Measurements from ENCODE around the gene DNAJC17. TPM values are rescaled to one million over a fixed set of nuclear protein-coding genes. Genes with fewer than 3 reads are reported as not detected.

DNAJC17 gene
- total and polyA plus RNA-seq, 2 of the 13 experiments (the other 11 are each of a cell fraction or from before 2014, with no cell fraction given): 22.2 to 26.5 TPM

GRCh38 chr15:40807028-40807887 lies at the start of gene DNAJC17, which contains the start of gene ZFYVE19 (continued):
- TF ChIP-seq HIC2 (CRISPR knock-in tag; IDR thresholded peaks at IDR 0.05; ENCODE audit: low read depth) (peak; percentile 49; the same call in 1 of the 2 replicates), LBX2 (CRISPR knock-in tag; IDR thresholded peaks at IDR 0.05; ENCODE audit: borderline replicate concordance) (peak; percentile 58; the same call in 1 of the 2 replicates), ZNF510 (CRISPR knock-in tag; IDR thresholded peaks at IDR 0.05; ENCODE audit: low read depth) (no peak), CREB1 (IDR thresholded peaks at IDR 0.05) (peak; percentile 75), CREB1 (CRISPR knock-in tag; IDR thresholded peaks at IDR 0.05) (peak; percentile 93), ZBTB20 (CRISPR knock-in tag; IDR thresholded peaks at IDR 0.05; ENCODE audit: borderline replicate concordance, low read depth) (0 out of 2 replicates have a peak, but pooled peaks have one; percentile 27), HOXA5 (CRISPR knock-in tag; IDR thresholded peaks at IDR 0.05) (0 out of 2 replicates have a peak, but pooled peaks have one; percentile 46), YY1 (IDR thresholded peaks at IDR 0.05; ENCODE audit: insufficient read depth, insufficient replicate concordance, low read depth, low read length) (peak; percentile 83), ZNF354B (CRISPR knock-in tag; IDR thresholded peaks at IDR 0.05) (0 out of 2 replicates have a peak, but pooled peaks have one; percentile 66), ZNF432 (CRISPR knock-in tag; IDR thresholded peaks at IDR 0.05; ENCODE audit: borderline replicate concordance) (no peak), NKX3-1 (CRISPR knock-in tag; IDR thresholded peaks at IDR 0.05) (no peak), MXD3 (CRISPR knock-in tag; IDR thresholded peaks at IDR 0.05) (no peak), NCOA5 (CRISPR knock-in tag; IDR thresholded peaks at IDR 0.05) (no peak), HMGA1 (CRISPR knock-in tag; conservative IDR thresholded peaks at IDR 0.05) (no peak), ZNF142 (CRISPR knock-in tag; IDR thresholded peaks at IDR 0.05) (no peak)
- TF ChIP-seq, protein P1, sequence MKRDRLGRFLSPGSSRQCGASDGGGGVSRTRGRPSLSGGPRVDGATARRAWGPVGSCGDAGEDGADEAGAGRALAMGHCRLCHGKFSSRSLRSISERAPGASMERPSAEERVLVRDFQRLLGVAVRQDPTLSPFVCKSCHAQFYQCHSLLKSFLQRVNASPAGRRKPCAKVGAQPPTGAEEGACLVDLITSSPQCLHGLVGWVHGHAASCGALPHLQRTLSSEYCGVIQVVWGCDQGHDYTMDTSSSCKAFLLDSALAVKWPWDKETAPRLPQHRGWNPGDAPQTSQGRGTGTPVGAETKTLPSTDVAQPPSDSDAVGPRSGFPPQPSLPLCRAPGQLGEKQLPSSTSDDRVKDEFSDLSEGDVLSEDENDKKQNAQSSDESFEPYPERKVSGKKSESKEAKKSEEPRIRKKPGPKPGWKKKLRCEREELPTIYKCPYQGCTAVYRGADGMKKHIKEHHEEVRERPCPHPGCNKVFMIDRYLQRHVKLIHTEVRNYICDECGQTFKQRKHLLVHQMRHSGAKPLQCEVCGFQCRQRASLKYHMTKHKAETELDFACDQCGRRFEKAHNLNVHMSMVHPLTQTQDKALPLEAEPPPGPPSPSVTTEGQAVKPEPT (CRISPR knock-in tag; IDR thresholded peaks at IDR 0.05; ENCODE audit: low read depth): peak; percentile 58; the same call in 1 of the 2 replicates
- TF ChIP-seq, protein P2, sequence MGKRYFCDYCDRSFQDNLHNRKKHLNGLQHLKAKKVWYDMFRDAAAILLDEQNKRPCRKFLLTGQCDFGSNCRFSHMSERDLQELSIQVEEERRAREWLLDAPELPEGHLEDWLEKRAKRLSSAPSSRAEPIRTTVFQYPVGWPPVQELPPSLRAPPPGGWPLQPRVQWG (CRISPR knock-in tag; IDR thresholded peaks at IDR 0.05; ENCODE audit: borderline replicate concordance, low read depth): no peak

Measured in HepG2 (cell line).